OCI-LY3 (cell line): ENCODE results near the gene ZNF831.

ENCODE experiments used
- CTCF ChIP-seq: fragments of 200-600, 300-600 bp; sonication (generic); IDR thresholded peaks from 2 replicates; pipeline ENCODE4 v1.5.1; 2014; ENCODE audit warnings: antibody characterized with exemption, low read length, low read depth
- EZH2phosphoT487 ChIP-seq: fragments of 200-600 bp; shearing (Covaris generic); IDR thresholded peaks from 2 replicates; pipeline ENCODE4 v1.6.1; 2018; ENCODE audit warnings: antibody characterized with exemption, mixed run types, low read depth

DNA sequence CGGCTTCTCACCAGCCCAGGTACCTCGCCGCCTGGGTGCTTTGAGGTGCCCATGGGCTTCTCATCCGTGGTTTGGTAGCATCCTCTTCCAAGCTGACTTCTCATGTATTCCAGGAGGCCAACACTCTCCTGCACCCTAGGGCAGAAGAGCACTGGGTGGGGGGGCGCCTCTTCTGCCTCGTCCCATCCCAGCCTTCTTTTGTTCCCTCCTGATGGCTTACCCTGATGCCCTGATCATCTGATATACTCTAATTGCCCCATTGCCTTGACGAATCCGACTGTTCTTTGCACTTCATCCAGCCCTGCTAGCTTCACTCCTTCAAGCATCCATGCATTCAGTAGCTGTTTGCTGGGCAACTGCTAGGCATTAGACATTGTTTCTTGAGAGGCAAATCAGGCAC, 60.6 kb downstream of the ZNF831 start:
- TF ChIP-seq CTCF (no peak), EZH2phosphoT487 (no peak)
